22Rv1 (cell line): ENCODE data around the gene DLD.

Source experiments
- H3K27ac ChIP-seq: fragments of 450-650 bp; 2 replicates; pipeline ENCODE4 v1.5.1; 2017
- CTCF ChIP-seq: fragments of 450-650 bp; IDR thresholded peaks from 2 replicates; pipeline ENCODE4 v1.5.1; 2017; ENCODE audit warnings: mild to moderate bottlenecking
- ZFX ChIP-seq: fragments of 450-650 bp; IDR thresholded peaks from 2 replicates; pipeline ENCODE4 v1.6.1; 2017; ENCODE audit warnings: antibody characterized with exemption, borderline replicate concordance

DLD gene

GRCh38 chr7:107889992-107890391 is 991 bp upstream of the DLD start:
- no peak for TF ChIP-seq CTCF
- no peak for TF ChIP-seq ZFX
- peak overlapping the region; percentile 90 for H3K27ac ChIP-seq

- peak overlapping the region; percentile 90 for H3K27ac ChIP-seq
- TF ChIP-seq ZFX (no peak), CTCF (no peak)
Measured at GRCh38 chr7:107890493-107890961, 456 bp upstream of the DLD start.

- TF ChIP-seq ZFX (no peak), CTCF (no peak)
- peak overlapping the region; percentile 90 for H3K27ac ChIP-seq
Measured at GRCh38 chr7:107891636-107892366, 818 bp downstream of the DLD start.

DNA sequence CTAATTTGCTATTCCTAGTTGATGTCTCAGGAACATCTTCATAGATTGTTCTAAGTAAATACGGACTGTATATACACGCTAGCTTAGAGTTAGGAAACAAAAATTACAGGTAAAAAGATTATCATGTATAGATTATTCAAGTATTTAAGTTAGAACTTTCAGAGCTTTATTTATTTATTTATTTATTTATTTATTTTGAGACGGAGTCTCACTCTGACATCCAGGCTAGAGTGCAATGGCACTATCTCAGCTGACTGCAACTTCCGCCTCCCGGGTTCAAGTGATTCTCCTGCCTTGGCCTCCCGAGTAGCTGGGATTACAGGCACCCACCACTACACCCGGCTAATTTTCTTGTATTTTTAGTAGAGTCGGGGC is 1.4 kb downstream of the DLD start:
- peak overlapping the region; percentile 90; the same call in 1 of the 2 replicates for H3K27ac ChIP-seq

GRCh38 chr7:107898997-107899594 is 8.1 kb downstream of the DLD start:
- no peak for TF ChIP-seq CTCF
- no peak for TF ChIP-seq ZFX
- no peak overlapping the region for H3K27ac ChIP-seq

DNA sequence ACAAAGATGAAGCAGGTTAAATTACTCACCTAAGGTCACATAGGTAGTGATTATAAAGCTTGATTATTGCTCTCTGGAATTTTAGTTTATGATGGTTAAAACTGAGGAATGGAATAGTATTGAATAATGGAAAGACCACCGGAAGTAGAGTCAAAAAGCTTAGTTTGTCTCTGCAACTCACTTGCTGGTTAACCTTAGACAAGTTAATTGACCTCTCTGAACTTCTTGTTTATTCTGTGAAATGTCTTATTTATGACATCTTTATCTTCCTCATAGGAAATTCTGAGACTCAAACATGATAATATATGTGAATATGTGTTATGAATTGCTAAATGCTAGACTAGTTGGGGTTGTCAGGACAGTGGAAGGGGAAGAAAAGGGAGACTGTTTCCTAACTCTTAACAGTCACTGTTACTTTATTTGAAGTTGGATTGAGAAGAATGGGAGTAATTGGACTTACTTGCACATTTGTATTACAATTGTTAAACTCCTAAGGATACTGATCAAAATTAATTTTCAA is 9.6 kb downstream of the DLD start:
- TF ChIP-seq CTCF (no peak), ZFX (no peak)
- no peak overlapping the region for H3K27ac ChIP-seq

- no peak for TF ChIP-seq ZFX
- no peak for TF ChIP-seq CTCF
- H3K27ac ChIP-seq: no peak overlapping the region
Measured at GRCh38 chr7:107902381-107902780, 11.4 kb downstream of the DLD start.

DNA sequence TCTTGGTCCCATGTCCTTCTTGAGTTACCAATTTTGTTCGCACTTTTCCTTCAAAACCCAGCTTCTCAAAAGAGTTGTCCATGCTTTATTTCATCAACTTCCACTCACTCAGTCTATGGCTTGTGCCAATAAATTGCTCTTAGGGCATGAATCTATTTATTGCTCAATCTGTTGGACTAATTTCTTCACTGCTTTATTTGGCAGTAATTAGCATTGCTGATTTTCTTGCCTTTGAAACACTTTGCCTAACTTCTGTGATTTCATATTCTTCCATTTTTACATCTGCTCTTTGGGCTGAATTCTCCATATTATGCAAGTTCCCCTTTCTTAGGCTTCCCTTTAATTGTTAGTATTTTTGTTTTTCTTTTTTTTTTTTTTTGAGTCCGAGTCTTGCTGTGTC is 16.8 kb downstream of the DLD start:
- no peak overlapping the region for H3K27ac ChIP-seq
- TF ChIP-seq ZFX: no peak
- no peak for TF ChIP-seq CTCF
